Lower leg skin (tissue), 3 donors: ENCODE measurements around the gene TNP2.

ENCODE experiments used
- CTCF ChIP-seq, 3 donors: fragments of 450-650 bp; IDR thresholded peaks; one replicate each; pipeline ENCODE4 v1.5.1; 2016; ENCODE audit warnings: antibody characterized with exemption in 3 of 3, mild to moderate bottlenecking in 3 of 3, moderate library complexity in 2 of 3
- POLR2A ChIP-seq, 2 donors: fragments of 450-650 bp; IDR thresholded peaks; one replicate each; pipeline ENCODE4 v1.6.1; 2016 to 2017; ENCODE audit warnings: antibody characterized with exemption in 2 of 2, mild to moderate bottlenecking in 1 of 2, moderate library complexity in 1 of 2

GRCh38 chr16:11306381-11306780, 37.3 kb upstream of the TNP2 start:
- TF ChIP-seq POLR2A (IDR thresholded peaks at IDR 0.05) (no peak), CTCF (IDR thresholded peaks at IDR 0.05) (no peak)
